Uterus (tissue), 4 donors: ENCODE measurements around the gene NDUFS3. TPM values are rescaled to one million over a fixed set of nuclear protein-coding genes. Genes with fewer than 3 reads are reported as not detected.
"Not testable (repeated sequence)": the region's sequence is repeated elsewhere in the genome, so short reads cannot be mapped to it uniquely, and the experiment has no call there.

Source experiments
- DNase-seq, 2 donors: peaks; one replicate each; pipeline ENCODE4 v3.0.0-alpha.2; 2019 to 2020
- H3K27ac ChIP-seq, 2 donors: fragments of 200-600 bp; sonication (generic); 1 replicate in 1 of 2; 2 replicates in 1 of 2; pipeline ENCODE4 v1.5.1; 2016 to 2018
- H3K27me3 ChIP-seq, 2 donors: fragments of 200-600 bp; sonication (generic); one replicate each; pipeline ENCODE4 v1.5.1; 2018 to 2019; ENCODE audit warnings: control low read depth in 1 of 2
- H3K36me3 ChIP-seq, 2 donors: fragments of 200-600 bp; sonication (generic); one replicate each; pipeline ENCODE4 v1.5.1; 2019; ENCODE audit warnings: control low read depth in 1 of 2
- H3K4me1 ChIP-seq, 2 donors: fragments of 200-600 bp; sonication (generic); one replicate each; pipeline ENCODE4 v1.5.1; 2018 to 2019; ENCODE audit warnings: control low read depth in 1 of 2
- H3K4me3 ChIP-seq, 2 donors: fragments of 200-600 bp; sonication (generic); 1 replicate in 1 of 2; 2 replicates in 1 of 2; pipeline ENCODE4 v1.5.1; 2018 to 2019; ENCODE audit warnings: mild to moderate bottlenecking in 1 of 2
- H3K9me3 ChIP-seq, 2 donors: fragments of 200-600 bp; sonication (generic); one replicate each; pipeline ENCODE4 v1.5.1; 2019; ENCODE audit warnings: control low read depth in 1 of 2
- POLR2A ChIP-seq, 2 donors: fragments of 450-650 bp; IDR thresholded peaks; one replicate each; pipeline ENCODE4 v1.6.1; 2016; ENCODE audit warnings: antibody characterized with exemption in 2 of 2, mild to moderate bottlenecking in 1 of 2, moderate library complexity in 1 of 2
- intact Hi-C: fragments of 100-400 bp; cut with DNase I; formaldehyde crosslinking; loops from one replicate; pipeline ENCODE4 v1.15.1; 2023; ENCODE audit warnings: low total_unique reads
- total RNA-seq, 4 donors: library from RNA; depleted of rRNA in 3 of 4; stranded (reverse); fragments of >200 nt in 3 of 4; gene quantifications; one replicate each; pipeline versions ENCODE4 v1.1.0 to v1.2.4, GENCODE V29; 2014 to 2023
- TF ChIP-seq, protein P1 (sequence below), 4 experiments: fragments of 200-600 bp in 2 of 4; fragments of 450-650 bp in 2 of 4; sonication (generic) in 2 of 4; IDR thresholded peaks; one replicate each; pipeline ENCODE4 v1.5.1; 2016 to 2019; ENCODE audit warnings: antibody characterized with exemption in 4 of 4, mild to moderate bottlenecking in 2 of 4, moderate library complexity in 1 of 4
- donor health status: DM: yes; HTN: yes; CAD: no.

Gene NDUFS3
- total RNA-seq, 4 donors from 2014 or later: 59.2 to 67.6 (median 62.5) TPM

DNA sequence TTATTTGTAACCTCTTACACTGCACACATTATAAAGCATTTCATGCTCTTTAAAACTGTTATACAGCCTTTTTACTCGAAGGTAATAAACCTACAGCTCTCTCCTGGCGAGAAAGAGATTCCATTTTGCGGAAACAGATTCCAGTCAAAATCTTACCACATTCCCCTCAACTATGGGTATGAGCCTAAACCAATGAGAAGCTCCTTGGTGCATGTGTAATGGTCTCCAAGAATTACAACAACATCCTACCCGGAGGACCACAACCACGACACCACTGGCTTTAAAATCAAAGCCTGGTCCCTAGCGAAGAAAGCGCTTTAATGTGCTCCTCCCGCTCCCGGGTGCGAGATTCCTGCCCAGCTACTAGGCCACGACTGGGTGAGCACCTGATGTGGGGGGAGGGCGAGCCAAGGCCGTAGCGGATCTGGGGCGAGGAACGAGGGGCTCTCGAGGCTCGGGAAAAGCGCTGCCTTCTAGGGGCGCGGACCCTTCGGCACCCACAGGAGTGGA is 26.8 kb upstream of the NDUFS3 start:
- peak overlapping the region; percentile 77 to 94 for H3K4me3 ChIP-seq
- TF ChIP-seq, protein P1, sequence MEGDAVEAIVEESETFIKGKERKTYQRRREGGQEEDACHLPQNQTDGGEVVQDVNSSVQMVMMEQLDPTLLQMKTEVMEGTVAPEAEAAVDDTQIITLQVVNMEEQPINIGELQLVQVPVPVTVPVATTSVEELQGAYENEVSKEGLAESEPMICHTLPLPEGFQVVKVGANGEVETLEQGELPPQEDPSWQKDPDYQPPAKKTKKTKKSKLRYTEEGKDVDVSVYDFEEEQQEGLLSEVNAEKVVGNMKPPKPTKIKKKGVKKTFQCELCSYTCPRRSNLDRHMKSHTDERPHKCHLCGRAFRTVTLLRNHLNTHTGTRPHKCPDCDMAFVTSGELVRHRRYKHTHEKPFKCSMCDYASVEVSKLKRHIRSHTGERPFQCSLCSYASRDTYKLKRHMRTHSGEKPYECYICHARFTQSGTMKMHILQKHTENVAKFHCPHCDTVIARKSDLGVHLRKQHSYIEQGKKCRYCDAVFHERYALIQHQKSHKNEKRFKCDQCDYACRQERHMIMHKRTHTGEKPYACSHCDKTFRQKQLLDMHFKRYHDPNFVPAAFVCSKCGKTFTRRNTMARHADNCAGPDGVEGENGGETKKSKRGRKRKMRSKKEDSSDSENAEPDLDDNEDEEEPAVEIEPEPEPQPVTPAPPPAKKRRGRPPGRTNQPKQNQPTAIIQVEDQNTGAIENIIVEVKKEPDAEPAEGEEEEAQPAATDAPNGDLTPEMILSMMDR (IDR thresholded peaks at IDR 0.05): no peak
- no peak for TF ChIP-seq POLR2A (IDR thresholded peaks at IDR 0.05)
- peaks cover 0 to 9% of the 10 kb centered on the region in 2 donors for H3K4me1 ChIP-seq
- DNase-seq: peak in 1 of 2 donors; percentile 25
- H3K27ac ChIP-seq: peak overlapping the region; percentile 91 to 93
- no peaks in the 10 kb centered on the region for H3K27me3 ChIP-seq
- intact Hi-C loops: no loop called here
- no peaks in the 10 kb centered on the region for H3K9me3 ChIP-seq
- no peaks in the 10 kb centered on the region for H3K36me3 ChIP-seq

DNA sequence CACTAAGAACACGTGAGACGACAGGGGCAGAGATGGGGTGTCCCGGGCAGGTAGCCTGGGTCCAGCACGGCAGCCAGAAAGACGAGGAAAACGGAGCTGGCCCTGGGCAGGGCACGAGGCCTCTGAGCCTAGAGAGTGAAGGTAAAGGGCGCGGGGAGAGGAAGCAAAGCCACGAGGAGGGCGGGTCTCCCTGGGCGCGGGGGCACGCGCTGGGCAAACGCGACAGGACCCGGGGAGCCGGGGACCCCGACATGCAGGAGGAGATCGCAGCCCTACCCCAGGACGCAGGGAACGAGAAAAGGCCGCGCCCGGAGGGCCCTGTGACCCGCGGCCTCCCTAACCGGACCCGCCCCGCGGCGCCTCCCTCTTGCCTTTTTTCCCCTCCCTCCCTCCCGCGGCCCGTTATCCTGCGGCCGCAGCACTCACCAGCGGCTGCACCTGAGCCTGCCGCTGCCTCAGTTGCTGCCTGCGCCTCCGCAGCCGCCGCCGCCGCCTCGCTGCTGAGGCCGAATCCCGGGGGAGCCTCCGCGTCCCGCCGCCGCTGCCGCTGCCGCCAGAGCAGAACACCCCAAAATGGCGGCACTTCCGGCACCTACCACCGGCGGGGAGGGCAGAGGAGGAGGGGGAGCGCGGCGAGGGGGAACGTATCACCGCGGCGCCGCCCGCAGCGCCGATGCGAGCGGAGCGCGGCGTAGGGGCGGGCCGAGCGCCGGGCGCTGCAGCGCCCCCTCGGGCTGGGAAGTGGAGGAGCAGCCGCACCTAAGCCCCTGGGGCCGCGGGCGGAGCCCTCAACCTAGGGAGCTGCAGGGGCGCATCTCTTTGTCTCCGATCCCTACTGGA is 26.1 kb upstream of the NDUFS3 start, which contains the start of gene CELF1:
TSS of gene CELF1 (minus strand) at position 567 of the 840 bp plus-strand sequence. CDS start 53,609 bp downstream, outside the sequence.
- Histone ChIP-seq H3K36me3 (no peaks in the 10 kb centered on the region), H3K9me3 (no peaks in the 10 kb centered on the region), H3K27ac (peak within 1 kb of the TSS; percentile 91 to 93), H3K4me3 (peak within 1 kb of the TSS; percentile 77 to 94), H3K27me3 (no peaks in the 10 kb centered on the region), H3K4me1 (peaks cover 0 to 9% of the 10 kb centered on the region in 2 donors)
- DNase-seq: peak; percentile 89 to 92
- TF ChIP-seq, protein P1 (IDR thresholded peaks at IDR 0.05): peak; percentile 82 to 96 (median 96)
- TF ChIP-seq POLR2A (IDR thresholded peaks at IDR 0.05): peak in 1 of 2 donors; percentile 84
- intact Hi-C loops: no loop called here

DNA sequence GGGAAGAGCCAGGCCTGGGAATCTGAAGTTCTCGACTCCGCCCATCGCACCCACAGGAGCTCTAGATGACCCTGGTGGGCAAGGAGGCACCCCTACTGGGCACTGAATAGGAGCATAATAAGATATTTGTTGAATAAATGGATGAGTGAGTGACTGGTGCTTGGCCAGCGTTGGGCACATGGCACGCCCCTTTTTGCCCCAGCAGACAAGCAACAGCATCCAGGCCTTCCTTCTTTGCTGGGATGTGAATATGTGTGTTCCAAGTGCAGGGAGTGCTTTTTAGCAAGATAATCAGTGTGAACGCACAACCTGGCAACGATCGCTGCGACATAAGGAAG is 25.5 kb upstream of the NDUFS3 start:
- Histone ChIP-seq H3K36me3 (no peaks in the 10 kb centered on the region), H3K4me3 (peak overlapping the region; percentile 77 to 94), H3K9me3 (no peaks in the 10 kb centered on the region), H3K27me3 (no peaks in the 10 kb centered on the region), H3K4me1 (peaks cover 0 to 9% of the 10 kb centered on the region in 2 donors), H3K27ac (peak overlapping the region; percentile 91 to 93)
- no peak for DNase-seq
- intact Hi-C loops: no loop called here
- no peak for TF ChIP-seq POLR2A (IDR thresholded peaks at IDR 0.05)
- TF ChIP-seq, protein P1 (IDR thresholded peaks at IDR 0.05): no peak

DNA sequence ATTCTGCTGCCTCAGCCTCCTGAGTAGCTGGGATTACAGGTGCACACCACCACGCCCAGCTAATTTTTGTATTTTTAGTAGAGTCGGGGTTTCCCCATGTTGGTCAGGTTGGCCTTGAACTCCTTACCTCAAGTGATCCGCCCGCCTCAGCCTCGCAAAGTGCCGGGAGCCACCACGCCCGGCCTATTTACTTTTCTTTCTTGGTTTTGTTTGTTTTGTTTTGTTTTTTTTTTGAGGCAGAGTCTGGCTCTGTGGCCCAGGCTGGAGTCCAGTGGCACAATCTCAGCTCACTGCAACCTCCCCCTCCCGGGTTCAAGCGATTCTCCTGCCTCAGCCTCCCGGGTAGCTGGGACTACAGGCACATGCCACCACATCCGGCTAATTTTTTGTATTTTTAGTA is 21.9 kb upstream of the NDUFS3 start:
- H3K27me3 ChIP-seq, H3K36me3 ChIP-seq, H3K4me1 ChIP-seq, H3K27ac ChIP-seq, intact Hi-C loops, H3K4me3 ChIP-seq, DNase-seq, H3K9me3 ChIP-seq: not testable (repeated sequence)

DNA sequence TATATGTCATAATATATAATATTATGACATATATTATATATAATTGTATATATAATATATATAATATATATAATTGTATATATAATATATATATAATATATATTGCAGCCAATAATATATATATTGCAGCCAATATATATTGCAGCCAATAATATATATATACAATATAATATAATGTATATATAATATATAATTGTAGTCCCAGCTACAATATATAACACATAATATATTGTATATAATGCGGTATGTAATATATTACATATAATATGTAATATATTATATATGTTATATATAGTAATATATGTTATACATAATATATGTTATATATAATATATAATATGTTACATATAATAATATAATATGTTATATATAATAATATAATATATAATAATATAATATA is 20.2 kb upstream of the NDUFS3 start:
- H3K4me1 ChIP-seq: peaks cover 0 to 4% of the 10 kb centered on the region in 2 donors
- no peaks in the 10 kb centered on the region for H3K9me3 ChIP-seq
- no peak overlapping the region for H3K4me3 ChIP-seq
- intact Hi-C loops: no loop called here
- DNase-seq: no peak
- no peaks in the 10 kb centered on the region for H3K27me3 ChIP-seq
- no peak overlapping the region for H3K27ac ChIP-seq
- TF ChIP-seq POLR2A (IDR thresholded peaks at IDR 0.05): no peak
- TF ChIP-seq, protein P1 (IDR thresholded peaks at IDR 0.05): no peak
- no peaks in the 10 kb centered on the region for H3K36me3 ChIP-seq
